Measurements from ENCODE around the gene TANC1.
"Not testable (repeated sequence)": the region's sequence is repeated elsewhere in the genome, so short reads cannot be mapped to it uniquely, and the experiment has no call there.

TANC1 gene

DNA sequence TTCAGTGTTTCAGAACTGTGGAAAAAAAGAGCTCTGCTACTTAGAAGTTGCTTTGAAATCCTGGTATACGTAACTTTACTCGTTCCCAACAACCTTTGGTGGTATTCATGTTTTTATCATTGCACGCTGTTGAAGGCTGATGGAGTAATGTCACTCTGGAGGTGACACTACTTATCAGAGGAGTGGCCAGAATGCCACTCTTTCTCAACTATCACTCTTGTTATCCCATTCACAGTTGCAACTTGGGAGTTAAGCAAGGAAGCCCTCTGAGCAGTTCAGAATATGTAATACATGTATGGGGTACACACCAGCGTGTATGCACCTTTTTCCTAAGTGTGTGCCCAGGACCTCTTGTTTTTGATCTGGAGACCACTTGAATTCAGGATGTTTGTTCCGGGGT, 53.6 kb downstream of the TANC1 start:
- Histone ChIP-seq H3K9me3 (ENCODE audit: control insufficient read depth in 1 of 2, low read length in 2 of 2) (no peaks in the 10 kb centered on the region), H3K27ac (ENCODE audit: low read depth, low read length) (no peak overlapping the region), H3K4me1 (ENCODE audit: control insufficient read depth in 1 of 2, insufficient read depth in 2 of 2, low read length in 2 of 2) (peaks cover 3 to 4% of the 10 kb centered on the region in 2 donors), H3K27me3 (ENCODE audit: control insufficient read depth in 1 of 2, insufficient read depth in 2 of 2, low read length in 2 of 2) (no peaks in the 10 kb centered on the region), H3K9ac (ENCODE audit: low read depth in 1 of 2, low read length in 2 of 2) (no peak overlapping the region), H3K36me3 (ENCODE audit: control insufficient read depth in 1 of 2, insufficient read depth in 2 of 2, low read length in 2 of 2) (no peaks in the 10 kb centered on the region), H3K4me3 (ENCODE audit: low read depth in 1 of 2, low read length in 2 of 2) (no peak overlapping the region)

DNA sequence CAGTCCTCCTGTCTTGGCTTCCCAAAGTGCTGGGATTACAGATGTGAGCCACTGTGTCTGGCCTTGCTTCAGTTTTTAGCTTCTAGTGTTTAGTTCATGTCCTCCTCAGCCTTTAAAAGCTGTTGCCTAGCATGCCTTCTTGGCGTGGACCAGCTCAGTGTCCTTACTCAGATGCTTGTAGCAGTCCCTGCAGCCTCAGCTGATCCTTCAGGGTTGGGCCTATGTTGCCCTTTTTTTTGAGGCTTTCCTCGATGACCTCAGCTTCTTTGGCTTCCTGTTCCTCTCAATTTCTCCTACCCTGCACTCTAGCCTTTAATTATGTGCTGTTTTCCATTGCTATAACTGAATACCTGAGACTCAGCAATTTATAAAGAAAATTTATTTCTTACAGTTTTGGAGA, 57.7 kb downstream of the TANC1 start:
- Histone ChIP-seq H3K27ac (ENCODE audit: low read depth, low read length) (no peak overlapping the region), H3K9me3 (ENCODE audit: control insufficient read depth in 1 of 2, low read length in 2 of 2) (no peaks in the 10 kb centered on the region), H3K4me1 (ENCODE audit: control insufficient read depth in 1 of 2, insufficient read depth in 2 of 2, low read length in 2 of 2) (peaks cover 9 to 12% of the 10 kb centered on the region in 2 donors), H3K36me3 (ENCODE audit: control insufficient read depth in 1 of 2, insufficient read depth in 2 of 2, low read length in 2 of 2) (no peaks in the 10 kb centered on the region), H3K27me3 (ENCODE audit: control insufficient read depth in 1 of 2, insufficient read depth in 2 of 2, low read length in 2 of 2) (no peaks in the 10 kb centered on the region), H3K9ac (ENCODE audit: low read depth in 1 of 2, low read length in 2 of 2) (no peak overlapping the region), H3K4me3 (ENCODE audit: low read depth in 1 of 2, low read length in 2 of 2) (no peak overlapping the region)

DNA sequence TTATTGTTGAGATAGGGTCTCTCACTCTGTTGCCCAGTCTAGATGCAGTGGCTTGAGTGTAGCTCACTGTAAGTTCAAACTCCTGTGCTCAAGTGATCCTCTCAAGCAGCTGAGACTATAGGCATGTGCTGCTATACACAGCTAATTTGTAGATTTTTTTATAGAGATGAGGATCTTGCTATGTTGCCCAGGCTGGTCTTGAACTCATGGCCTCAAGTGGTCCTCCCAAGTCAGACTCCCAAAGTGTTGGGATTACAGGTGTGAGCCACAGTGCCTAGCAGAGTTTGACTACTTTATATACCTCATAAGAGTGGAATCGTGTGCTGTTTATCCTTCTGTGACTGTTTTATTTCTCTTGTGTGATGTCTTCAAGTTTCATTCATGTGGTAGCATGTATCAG, 60.3 kb downstream of the TANC1 start:
- Histone ChIP-seq H3K27me3 (ENCODE audit: control insufficient read depth in 1 of 2, insufficient read depth in 2 of 2, low read length in 2 of 2) (no peaks in the 10 kb centered on the region), H3K4me1 (ENCODE audit: control insufficient read depth in 1 of 2, insufficient read depth in 2 of 2, low read length in 2 of 2) (peaks cover 13 to 27% of the 10 kb centered on the region in 2 donors), H3K27ac (ENCODE audit: low read depth, low read length) (no peak overlapping the region), H3K9ac (ENCODE audit: low read depth in 1 of 2, low read length in 2 of 2) (no peak overlapping the region), H3K36me3 (ENCODE audit: control insufficient read depth in 1 of 2, insufficient read depth in 2 of 2, low read length in 2 of 2) (no peaks in the 10 kb centered on the region), H3K9me3 (ENCODE audit: control insufficient read depth in 1 of 2, low read length in 2 of 2) (no peaks in the 10 kb centered on the region), H3K4me3 (ENCODE audit: low read depth in 1 of 2, low read length in 2 of 2) (no peak overlapping the region)

DNA sequence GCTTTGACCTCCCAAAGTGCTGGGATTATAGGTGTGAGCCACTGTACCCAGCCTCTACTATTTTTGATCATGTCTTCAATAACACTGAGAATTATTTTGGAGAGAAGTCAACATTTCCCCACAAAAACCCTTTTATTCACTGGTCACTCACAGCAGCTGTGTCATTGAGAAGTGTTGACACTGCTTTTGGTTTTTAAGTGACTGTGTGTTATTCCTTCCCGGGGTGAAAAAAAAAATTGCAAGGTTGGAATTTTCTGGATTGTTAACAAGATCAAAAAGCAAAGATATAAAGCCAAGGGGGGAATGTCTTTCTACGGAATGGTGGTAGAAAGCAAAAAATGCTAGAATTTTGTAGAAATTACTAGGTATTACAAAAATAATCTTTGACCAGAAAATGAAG, 61.5 kb downstream of the TANC1 start:
- no peak overlapping the region for H3K27ac ChIP-seq (ENCODE audit: low read depth, low read length)
- no peaks in the 10 kb centered on the region for H3K36me3 ChIP-seq (ENCODE audit: control insufficient read depth in 1 of 2, insufficient read depth in 2 of 2, low read length in 2 of 2)
- peaks cover 10 to 27% of the 10 kb centered on the region in 2 donors for H3K4me1 ChIP-seq (ENCODE audit: control insufficient read depth in 1 of 2, insufficient read depth in 2 of 2, low read length in 2 of 2)

DNA sequence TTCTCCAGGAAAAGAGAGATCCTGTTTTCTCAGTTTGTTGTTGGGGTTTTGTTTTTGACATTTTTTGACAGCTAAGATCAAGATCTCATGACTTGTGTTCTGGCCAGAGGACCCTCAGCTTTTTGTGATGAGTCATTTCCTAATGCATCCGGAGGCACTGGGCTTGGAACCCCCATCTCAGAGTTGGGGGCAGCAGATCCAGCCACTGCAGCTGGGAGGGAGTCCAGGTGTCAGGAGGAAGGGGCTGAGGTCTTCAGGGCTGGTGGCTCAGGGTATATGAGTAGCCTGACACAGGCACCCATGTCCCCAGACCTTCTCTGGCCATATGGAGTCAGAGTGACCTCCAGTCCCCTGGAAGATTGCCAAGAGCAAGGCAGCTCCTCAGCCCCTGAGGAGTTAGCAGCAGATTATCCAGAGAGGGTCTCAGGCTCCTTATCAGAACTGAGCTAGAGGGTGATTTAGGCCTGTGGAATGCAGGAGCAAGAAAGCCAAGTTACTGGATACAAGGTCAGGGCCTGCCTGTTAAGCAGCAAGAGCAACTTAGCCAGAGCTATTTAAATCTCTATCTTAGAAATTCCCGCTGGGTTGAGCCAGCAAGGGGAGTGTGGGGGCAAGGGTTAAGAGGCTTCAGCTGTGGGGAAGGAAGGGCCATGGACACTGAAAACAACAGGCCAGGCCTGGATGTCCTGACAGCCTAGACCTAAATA, 62.4 kb downstream of the TANC1 start:
- H3K27ac ChIP-seq (ENCODE audit: low read depth, low read length) = peak overlapping the region; percentile 64
- H3K4me3 ChIP-seq (ENCODE audit: low read depth in 1 of 2, low read length in 2 of 2) = no peak overlapping the region
- H3K4me1 ChIP-seq (ENCODE audit: control insufficient read depth in 1 of 2, insufficient read depth in 2 of 2, low read length in 2 of 2) = peaks cover 14 to 27% of the 10 kb centered on the region in 2 donors
- H3K36me3 ChIP-seq (ENCODE audit: control insufficient read depth in 1 of 2, insufficient read depth in 2 of 2, low read length in 2 of 2) = no peaks in the 10 kb centered on the region
- no peaks in the 10 kb centered on the region for H3K9me3 ChIP-seq (ENCODE audit: control insufficient read depth in 1 of 2, low read length in 2 of 2)
- H3K27me3 ChIP-seq (ENCODE audit: control insufficient read depth in 1 of 2, insufficient read depth in 2 of 2, low read length in 2 of 2) = no peaks in the 10 kb centered on the region
- H3K9ac ChIP-seq (ENCODE audit: low read depth in 1 of 2, low read length in 2 of 2) = no peak overlapping the region

More for the DNA sequence above, 61.5 kb downstream of the TANC1 start:
- no peak overlapping the region for H3K4me3 ChIP-seq (ENCODE audit: low read depth in 1 of 2, low read length in 2 of 2)
- H3K27me3 ChIP-seq (ENCODE audit: control insufficient read depth in 1 of 2, insufficient read depth in 2 of 2, low read length in 2 of 2) = no peaks in the 10 kb centered on the region
- H3K9me3 ChIP-seq (ENCODE audit: control insufficient read depth in 1 of 2, low read length in 2 of 2) = no peaks in the 10 kb centered on the region
- H3K9ac ChIP-seq (ENCODE audit: low read depth in 1 of 2, low read length in 2 of 2) = no peak overlapping the region

DNA sequence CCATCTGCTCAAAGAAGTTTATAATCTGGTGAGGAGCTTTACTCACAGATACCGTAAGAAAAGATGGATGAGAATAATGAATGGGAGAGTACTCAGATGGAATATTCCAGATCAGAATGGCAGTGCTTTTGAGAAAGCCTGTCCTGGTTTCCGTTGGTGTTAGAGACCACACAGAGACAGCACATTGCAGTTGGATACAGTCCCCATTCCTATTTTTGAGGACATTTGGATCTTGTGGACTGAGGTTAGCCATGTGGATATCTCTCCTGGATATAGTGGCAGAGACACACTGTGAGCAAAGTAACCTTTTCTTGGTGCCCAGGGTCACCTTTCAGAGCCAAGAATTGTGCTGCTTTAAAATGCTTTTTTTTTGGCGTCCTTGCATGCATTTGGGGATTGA, 63.7 kb downstream of the TANC1 start:
- Histone ChIP-seq H3K9me3 (ENCODE audit: control insufficient read depth in 1 of 2, low read length in 2 of 2) (no peaks in the 10 kb centered on the region), H3K27ac (ENCODE audit: low read depth, low read length) (no peak overlapping the region), H3K36me3 (ENCODE audit: control insufficient read depth in 1 of 2, insufficient read depth in 2 of 2, low read length in 2 of 2) (no peaks in the 10 kb centered on the region), H3K4me1 (ENCODE audit: control insufficient read depth in 1 of 2, insufficient read depth in 2 of 2, low read length in 2 of 2) (peaks cover 17 to 27% of the 10 kb centered on the region in 2 donors), H3K9ac (ENCODE audit: low read depth in 1 of 2, low read length in 2 of 2) (no peak overlapping the region), H3K27me3 (ENCODE audit: control insufficient read depth in 1 of 2, insufficient read depth in 2 of 2, low read length in 2 of 2) (no peaks in the 10 kb centered on the region), H3K4me3 (ENCODE audit: low read depth in 1 of 2, low read length in 2 of 2) (no peak overlapping the region)

DNA sequence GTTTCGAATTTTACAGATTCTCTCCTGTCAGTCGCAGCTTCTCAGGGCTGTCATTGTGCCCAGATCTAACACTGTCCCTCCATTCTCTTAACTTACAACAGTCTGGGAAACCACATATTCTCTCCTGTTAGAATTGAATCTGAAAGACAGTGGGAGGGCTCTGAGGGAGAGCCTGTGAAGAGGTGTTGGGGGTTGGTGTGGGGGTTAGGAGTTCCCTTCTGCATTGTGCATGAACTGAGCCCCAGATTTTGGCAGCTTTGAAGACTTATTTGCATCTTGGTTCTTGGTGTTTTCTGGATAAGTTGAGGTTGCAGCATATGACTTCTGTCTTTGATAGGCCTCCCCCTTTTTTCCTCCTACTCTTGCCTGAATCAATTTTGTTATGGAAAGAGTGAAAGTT, 64.1 kb downstream of the TANC1 start:
- Histone ChIP-seq H3K36me3 (ENCODE audit: control insufficient read depth in 1 of 2, insufficient read depth in 2 of 2, low read length in 2 of 2) (no peaks in the 10 kb centered on the region), H3K27me3 (ENCODE audit: control insufficient read depth in 1 of 2, insufficient read depth in 2 of 2, low read length in 2 of 2) (no peaks in the 10 kb centered on the region), H3K4me1 (ENCODE audit: control insufficient read depth in 1 of 2, insufficient read depth in 2 of 2, low read length in 2 of 2) (peaks cover 17 to 27% of the 10 kb centered on the region in 2 donors), H3K9me3 (ENCODE audit: control insufficient read depth in 1 of 2, low read length in 2 of 2) (no peaks in the 10 kb centered on the region), H3K4me3 (ENCODE audit: low read depth in 1 of 2, low read length in 2 of 2) (no peak overlapping the region), H3K27ac (ENCODE audit: low read depth, low read length) (no peak overlapping the region), H3K9ac (ENCODE audit: low read depth in 1 of 2, low read length in 2 of 2) (no peak overlapping the region)

DNA sequence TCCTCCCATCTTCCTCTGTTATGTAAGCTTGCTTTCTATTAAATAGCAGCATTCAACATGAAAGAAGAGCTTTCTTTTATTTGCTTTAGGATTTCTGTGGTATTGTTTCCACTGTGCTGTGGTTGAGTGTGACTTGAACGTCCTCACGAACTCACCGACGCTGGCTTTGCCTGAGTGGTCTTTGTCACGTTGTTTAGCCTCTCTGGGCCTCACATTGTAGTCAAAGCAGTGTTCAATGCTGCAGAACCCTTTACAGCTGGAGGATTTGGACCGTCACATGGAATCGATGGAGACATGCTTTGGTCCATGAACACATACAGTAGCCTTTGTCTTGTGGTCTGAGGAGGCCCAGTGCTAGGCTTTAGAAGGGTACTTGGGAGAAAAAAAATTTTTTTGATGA, 66.3 kb downstream of the TANC1 start:
- H3K4me3 ChIP-seq (ENCODE audit: low read depth in 1 of 2, low read length in 2 of 2) = no peak overlapping the region
- H3K27ac ChIP-seq (ENCODE audit: low read depth, low read length) = no peak overlapping the region
- peaks cover 17 to 27% of the 10 kb centered on the region in 2 donors for H3K4me1 ChIP-seq (ENCODE audit: control insufficient read depth in 1 of 2, insufficient read depth in 2 of 2, low read length in 2 of 2)

DNA sequence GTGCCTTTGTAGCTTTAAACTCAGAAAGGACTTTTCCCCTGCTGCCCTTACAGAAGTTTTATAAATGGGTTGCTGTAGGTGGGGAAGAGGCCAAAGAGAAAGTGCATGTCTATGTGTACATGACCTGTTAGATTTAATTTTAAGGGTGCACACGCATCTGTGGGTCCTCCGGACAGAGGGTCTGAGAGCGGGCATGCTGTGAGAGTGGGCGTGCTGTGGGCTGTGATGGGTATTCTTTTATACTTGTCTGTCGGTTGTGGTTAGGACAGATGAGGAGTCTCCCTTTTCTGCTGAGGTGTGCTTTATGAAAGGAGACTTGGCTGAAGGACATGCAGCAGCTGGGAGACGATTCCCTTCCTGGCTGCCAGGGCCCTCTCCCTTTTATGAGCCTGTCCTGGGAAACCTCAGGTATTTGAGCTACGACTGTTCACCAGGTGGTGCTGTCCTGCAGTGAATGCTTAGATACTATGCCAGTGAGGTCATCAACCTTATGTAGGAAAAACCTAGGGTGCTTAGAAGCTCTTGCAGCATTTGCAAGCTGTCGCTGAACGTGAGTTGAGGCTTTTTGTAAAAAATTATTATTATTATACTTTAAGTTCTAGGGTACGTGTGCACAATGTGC, 67.5 kb downstream of the TANC1 start:
- Histone ChIP-seq H3K27ac (ENCODE audit: low read depth, low read length) (no peak overlapping the region), H3K36me3 (ENCODE audit: control insufficient read depth in 1 of 2, insufficient read depth in 2 of 2, low read length in 2 of 2) (no peaks in the 10 kb centered on the region), H3K9ac (ENCODE audit: low read depth in 1 of 2, low read length in 2 of 2) (no peak overlapping the region), H3K4me3 (ENCODE audit: low read depth in 1 of 2, low read length in 2 of 2) (no peak overlapping the region), H3K9me3 (ENCODE audit: control insufficient read depth in 1 of 2, low read length in 2 of 2) (no peaks in the 10 kb centered on the region), H3K27me3 (ENCODE audit: control insufficient read depth in 1 of 2, insufficient read depth in 2 of 2, low read length in 2 of 2) (no peaks in the 10 kb centered on the region), H3K4me1 (ENCODE audit: control insufficient read depth in 1 of 2, insufficient read depth in 2 of 2, low read length in 2 of 2) (peaks cover 12 to 18% of the 10 kb centered on the region in 2 donors)

More for the DNA sequence above, 66.3 kb downstream of the TANC1 start:
- Histone ChIP-seq H3K9ac (ENCODE audit: low read depth in 1 of 2, low read length in 2 of 2) (no peak overlapping the region), H3K36me3 (ENCODE audit: control insufficient read depth in 1 of 2, insufficient read depth in 2 of 2, low read length in 2 of 2) (no peaks in the 10 kb centered on the region), H3K27me3 (ENCODE audit: control insufficient read depth in 1 of 2, insufficient read depth in 2 of 2, low read length in 2 of 2) (no peaks in the 10 kb centered on the region), H3K9me3 (ENCODE audit: control insufficient read depth in 1 of 2, low read length in 2 of 2) (no peaks in the 10 kb centered on the region)

DNA sequence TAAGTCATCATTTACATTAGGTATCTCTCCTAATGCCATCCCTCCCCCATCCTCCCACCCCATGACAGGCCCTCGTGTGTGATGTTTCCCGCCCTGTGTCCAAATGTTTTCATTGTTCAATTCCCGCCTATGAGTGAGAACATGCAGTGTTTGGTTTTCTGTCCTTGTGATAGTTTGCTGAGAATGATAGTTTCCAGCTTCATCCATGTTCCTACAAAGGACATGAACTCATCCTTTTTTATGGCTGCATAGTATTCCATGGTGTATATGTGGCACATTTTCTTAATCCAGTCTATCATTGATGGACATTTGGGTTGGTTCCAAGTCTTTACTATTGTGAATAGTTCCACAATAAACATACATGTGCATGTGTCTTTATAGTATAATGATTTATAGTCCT, 68.0 kb downstream of the TANC1 start:
- H3K4me1 ChIP-seq (ENCODE audit: control insufficient read depth in 1 of 2, insufficient read depth in 2 of 2, low read length in 2 of 2) = peaks cover 11 to 12% of the 10 kb centered on the region in 2 donors
- not testable (repeated sequence) for H3K27me3 ChIP-seq (ENCODE audit: control insufficient read depth in 1 of 2, insufficient read depth in 2 of 2, low read length in 2 of 2); H3K4me3 ChIP-seq (ENCODE audit: low read depth in 1 of 2, low read length in 2 of 2); H3K9me3 ChIP-seq (ENCODE audit: control insufficient read depth in 1 of 2, low read length in 2 of 2); H3K9ac ChIP-seq (ENCODE audit: low read depth in 1 of 2, low read length in 2 of 2); H3K36me3 ChIP-seq (ENCODE audit: control insufficient read depth in 1 of 2, insufficient read depth in 2 of 2, low read length in 2 of 2); H3K27ac ChIP-seq (ENCODE audit: low read depth, low read length)

Measured in duodenal mucosa (tissue), 2 donors.